ENCODE data around the gene ADGRV1.
"Not testable (repeated sequence)": the region's sequence is repeated elsewhere in the genome, so short reads cannot be mapped to it uniquely, and the experiment has no call there.

ADGRV1 gene

DNA sequence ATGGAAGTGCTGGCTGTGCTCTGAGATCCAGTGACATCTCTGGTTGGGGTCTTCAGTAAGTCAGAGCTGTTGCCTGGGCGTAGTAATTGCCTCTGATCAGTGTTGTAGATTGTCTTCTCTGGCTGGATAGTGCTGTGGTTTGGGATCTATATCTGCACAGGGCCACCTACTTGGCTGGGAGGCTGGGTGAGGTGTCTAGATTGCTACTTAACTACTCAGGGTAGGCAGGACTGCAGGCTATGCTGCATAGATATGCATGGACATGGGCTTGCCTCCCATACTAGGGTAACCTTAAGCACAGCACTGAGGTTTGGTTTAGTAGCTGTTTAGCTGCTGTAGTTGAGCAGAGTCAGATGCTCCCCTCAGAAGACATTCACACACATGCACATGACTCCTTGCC, 181.0 kb downstream of the ADGRV1 start:
- no peak overlapping the region for H3K4me3 ChIP-seq (ENCODE audit: low read depth, low read length)

DNA sequence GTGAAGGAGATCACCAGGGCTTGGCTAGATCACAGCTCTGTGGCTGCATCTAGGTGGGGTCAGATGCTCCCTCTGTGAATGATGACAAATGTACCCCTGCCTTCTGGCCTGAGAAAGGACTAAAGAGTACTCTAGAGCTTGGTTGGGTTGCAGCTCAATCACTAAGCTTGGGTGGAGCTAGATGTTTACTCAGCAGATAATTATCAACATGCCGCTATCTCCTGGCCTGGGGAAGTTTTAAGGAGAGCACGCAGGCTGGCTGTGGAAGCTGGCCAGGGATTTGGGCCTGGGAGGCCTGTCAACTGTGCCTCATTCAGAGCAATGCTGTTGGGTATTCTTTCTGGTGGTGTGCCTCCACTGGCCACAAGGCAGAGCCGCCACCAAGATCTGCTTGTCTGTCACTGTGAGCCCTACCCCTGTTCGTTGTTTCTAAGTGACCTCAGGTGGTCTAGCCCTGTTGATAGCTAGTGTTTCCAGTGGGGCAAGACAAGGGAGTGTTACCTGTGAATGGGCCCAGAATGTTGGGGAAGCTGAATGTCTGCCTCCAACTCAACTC, 181.7 kb downstream of the ADGRV1 start:
- no peak overlapping the region for H3K4me3 ChIP-seq (ENCODE audit: low read depth, low read length)

DNA sequence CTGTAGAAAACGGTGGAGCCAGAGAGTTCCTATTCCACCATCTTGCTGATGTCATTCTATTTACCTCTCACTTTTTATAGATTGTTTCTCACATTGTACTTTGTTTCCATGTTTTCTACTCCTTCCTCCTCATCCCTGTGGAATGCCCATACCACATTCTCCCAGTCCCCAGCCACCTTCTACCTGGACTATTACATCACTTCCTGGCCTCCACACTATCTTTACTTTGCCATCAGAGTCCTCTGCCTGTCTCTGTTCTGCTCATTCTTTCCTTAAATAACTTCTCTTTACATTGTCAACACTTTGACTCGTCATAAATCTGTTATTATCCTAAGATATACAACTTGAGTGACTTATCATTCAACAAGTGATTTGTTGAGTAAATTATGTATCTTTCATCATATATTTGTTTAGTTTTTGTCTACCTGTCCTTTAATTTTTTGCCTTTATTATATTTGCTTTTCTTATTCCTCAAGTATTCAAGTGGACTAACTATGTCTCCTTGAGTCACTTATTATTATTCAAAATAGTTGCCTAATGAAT, 182.5 kb downstream of the ADGRV1 start:
- H3K4me3 ChIP-seq (ENCODE audit: low read depth, low read length), result no peak overlapping the region

DNA sequence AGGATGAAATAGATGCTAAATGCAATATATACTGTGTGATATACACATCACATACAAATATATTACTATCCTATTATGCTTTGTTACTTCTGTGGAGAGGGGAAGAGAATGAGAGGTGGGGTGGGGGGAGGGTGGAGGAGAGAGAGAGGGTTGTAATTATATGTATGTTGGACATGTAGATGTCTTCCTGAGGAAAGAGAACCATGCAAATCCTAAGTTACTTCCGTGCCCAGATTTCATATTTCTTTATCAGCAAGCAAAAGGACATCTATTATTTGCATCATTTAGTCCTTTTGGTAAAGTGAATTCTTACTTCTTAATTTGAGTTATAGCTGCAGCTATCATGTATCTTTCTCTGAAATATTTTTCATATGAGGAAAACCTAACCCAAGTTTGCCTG, 187.5 kb downstream of the ADGRV1 start:
- H3K4me3 ChIP-seq (ENCODE audit: low read depth, low read length), result no peak overlapping the region

DNA sequence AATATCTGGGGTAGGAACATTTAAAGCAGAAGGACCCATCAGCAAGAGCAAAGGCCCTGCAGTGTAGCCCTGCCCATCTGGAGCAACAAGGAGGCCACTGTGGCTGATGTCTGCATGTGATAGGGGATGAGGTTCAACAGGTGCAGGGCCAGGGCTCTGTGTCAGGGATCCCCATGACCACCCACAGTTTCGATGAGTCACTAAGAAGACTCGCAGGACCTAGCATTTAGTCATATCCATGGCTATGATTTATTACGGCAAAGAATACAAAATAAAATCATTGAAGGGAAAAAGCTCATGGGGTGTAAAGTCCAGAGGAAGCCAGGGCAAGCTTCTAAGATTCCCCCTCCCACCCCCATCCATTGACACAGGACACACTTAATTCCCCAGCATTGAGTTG, 188.6 kb downstream of the ADGRV1 start:
- H3K4me3 ChIP-seq (ENCODE audit: low read depth, low read length), result no peak overlapping the region

DNA sequence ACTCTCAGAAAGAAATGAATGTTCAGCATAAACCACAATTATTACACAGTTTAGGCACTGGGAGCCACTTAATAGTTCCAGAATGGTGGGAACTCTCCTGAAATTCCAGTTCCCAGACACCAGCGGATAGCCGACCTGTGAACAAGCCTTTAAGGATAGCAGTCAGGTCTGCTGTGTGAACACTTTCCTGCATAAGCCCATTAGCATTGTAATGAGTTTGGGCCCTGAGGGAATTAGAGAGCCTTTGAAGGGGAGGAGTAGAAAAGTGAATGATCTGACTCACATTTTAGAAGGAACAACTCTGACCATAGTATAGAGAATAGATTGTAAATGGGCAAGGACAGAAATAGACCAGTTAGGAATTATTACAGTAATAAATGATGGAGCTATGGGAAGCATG, 189.1 kb downstream of the ADGRV1 start:
- H3K4me3 ChIP-seq (ENCODE audit: low read depth, low read length), result no peak overlapping the region

DNA sequence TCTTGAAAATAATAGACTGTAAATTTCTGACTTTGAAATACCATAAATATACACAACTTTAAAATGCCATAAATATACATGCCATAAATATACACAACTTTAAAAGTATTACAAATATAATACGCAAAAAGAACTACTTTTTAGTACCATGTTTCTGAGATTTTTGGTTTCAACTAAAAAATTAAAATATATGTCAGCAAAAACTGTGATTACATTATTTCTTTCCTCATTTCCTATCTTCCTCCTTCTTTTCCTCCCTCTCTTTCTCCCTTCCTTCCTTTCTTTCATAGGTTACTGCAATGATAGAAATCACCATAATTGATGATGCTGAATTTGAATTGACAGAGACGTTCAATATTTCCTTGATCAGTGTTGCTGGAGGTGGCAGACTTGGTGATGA, 200.5 kb downstream of the ADGRV1 start:
- no peak overlapping the region for H3K4me3 ChIP-seq (ENCODE audit: low read depth, low read length)

DNA sequence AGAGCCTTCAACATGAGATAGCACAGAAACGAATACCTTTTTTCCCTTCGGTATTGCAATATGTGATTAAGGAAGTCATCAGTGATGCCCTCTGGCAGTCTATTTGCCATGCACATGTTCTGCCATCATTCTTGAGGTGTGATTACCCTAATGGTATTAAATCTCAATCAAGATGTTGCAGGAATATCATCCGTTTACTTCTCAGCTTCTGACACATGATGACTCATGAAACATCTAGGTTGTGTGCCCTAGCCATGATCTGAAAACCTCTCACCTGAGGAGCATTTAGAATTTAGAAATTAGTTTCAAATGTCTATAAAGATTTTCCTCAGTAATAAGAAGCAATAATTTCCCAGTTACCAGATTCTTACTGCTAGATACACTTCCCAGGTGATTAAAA, 209.1 kb downstream of the ADGRV1 start:
- H3K4me3 ChIP-seq (ENCODE audit: low read depth, low read length), result no peak overlapping the region

DNA sequence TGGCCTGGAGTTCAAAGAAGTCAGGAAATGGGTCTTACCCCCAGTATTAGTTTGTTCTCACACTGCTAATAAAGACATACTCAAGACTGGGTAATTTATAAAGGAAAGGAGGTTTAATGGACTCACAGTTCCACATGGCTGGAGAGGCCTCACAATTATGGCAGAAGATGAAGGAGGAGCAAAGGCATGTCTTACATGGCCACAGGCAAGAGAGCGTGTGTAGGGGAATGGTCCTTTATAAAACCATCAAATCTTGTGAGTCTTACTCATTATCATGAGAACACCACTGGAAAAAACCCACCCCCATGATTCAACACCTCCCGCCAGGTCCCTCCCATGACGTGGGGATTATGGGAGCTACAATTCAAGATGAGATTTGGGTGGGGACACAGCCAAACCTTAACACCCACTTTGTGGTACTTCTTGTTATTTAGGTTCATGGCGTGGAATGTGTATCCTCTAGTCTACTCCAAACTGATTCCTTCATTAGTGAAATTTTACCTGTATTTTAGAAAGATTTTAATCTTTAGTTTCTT, 211.5 kb downstream of the ADGRV1 start:
- not testable (repeated sequence) for H3K4me3 ChIP-seq (ENCODE audit: low read depth, low read length)

DNA sequence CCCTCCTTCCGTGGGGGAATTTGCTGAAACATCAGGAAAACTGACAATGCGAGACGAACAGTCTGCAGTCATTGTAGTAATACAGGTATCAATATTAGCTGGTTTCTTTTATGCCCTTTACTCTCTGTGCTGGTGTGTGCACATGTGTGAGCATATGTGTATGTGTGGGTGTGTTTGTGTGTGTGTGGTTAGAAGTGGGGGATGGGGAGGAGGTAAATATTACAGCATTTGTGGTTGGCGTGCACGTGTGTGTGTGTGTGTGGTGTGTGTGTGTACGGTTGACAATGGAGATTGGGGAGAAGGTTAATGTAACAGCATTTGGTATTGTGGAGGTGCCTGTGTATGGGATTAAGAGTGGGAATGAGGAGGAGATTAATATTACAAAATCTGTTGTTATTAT, 219.4 kb downstream of the ADGRV1 start:
- no peak overlapping the region for H3K4me3 ChIP-seq (ENCODE audit: low read depth, low read length)

DNA sequence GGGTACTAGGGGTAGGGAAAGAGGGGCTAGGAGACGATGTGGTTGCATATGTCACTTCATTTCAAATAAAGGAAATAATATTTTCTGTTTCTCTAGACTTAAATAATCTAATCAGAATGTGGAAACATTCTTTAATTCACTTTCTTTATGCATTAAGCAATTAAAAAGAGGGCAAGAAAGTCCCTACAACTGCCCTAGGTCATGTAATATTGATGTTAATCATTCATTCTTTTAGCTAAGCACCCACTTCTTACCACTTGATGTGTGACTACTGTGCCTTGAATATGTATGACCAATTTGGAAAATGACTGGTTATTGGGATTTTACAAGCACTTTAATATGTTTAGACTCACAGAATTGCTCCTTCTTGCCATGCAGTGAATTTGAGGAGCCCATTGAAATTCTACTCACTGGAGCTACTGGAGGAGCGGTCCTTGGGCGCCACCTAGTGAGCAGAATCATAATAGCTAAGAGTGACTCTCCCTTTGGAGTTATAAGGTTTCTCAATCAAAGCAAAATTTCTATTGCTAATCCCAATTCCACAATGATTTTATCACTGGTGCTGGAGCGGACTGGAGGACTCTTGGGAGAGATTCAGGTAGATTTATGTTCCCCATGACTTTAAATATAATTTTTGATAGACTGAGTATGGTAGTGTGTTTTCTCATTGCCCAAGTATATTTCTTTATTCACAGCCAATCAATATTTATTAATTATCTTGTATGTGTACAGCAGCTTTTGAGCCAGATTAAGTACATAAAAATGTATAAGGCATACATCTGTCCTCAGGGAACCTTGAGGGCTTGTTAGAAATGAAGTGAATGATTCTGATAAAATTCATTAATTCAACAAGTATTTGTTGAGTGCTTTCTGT, 225.1 kb downstream of the ADGRV1 start:
- H3K4me3 ChIP-seq (ENCODE audit: low read depth, low read length), result no peak overlapping the region

DNA sequence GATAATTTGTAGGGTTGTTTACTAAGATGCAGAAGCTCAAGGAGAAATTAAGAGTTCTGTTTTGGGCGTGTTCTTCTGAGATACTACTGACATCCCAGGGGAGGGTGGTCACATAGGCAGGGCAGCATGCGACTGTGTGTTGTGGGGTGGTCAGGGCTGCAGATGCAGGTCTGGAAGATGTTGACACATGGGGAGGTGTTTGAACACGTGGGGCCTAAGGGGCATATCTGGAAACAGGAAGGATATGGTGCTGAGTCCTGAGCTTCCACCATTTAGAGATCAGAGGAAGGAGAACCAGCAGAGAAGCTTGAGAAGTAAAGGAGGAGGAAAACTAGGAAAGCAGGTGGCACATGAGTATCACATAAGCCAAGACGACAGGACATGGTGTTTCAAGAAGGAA, 228.2 kb downstream of the ADGRV1 start:
- no peak overlapping the region for H3K4me3 ChIP-seq (ENCODE audit: low read depth, low read length)

DNA sequence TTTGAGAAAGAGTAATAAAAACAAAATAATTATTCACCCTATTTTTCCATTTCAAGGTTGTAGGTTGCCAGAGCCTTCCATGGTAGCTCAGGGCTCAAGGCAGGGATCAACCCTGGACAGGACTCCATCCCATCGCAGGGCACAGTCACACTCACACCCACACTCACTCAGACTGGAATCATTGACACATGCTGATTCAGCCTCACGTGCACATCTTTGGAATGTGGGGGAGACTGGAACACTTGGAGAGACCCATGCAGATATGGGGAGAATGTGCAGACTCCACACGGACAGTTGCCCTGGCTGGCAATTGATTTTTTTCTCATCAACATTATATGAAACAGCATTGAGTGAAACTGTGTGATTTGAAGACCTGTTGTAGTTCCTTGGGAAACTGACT, 234.1 kb downstream of the ADGRV1 start:
- no peak overlapping the region for H3K4me3 ChIP-seq (ENCODE audit: low read depth, low read length)

DNA sequence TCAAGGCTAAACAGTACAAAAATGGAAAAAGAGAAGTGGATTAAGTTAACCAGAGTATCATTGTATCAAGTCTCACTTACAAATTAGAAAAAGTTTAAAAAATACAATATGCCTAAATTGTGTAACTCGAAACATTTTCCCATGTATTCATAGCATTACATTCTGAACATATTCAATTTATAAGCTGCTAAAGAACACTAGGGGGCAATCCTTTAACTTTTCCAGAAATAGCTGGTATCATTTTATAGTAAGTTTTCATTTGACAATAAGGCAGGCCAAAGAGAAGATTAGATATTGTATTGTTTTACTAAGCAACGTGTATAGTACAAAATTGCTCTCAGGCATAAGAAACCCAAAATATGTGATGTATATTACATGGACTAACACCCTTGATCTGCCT, 234.6 kb downstream of the ADGRV1 start:
- no peak overlapping the region for H3K4me3 ChIP-seq (ENCODE audit: low read depth, low read length)

DNA sequence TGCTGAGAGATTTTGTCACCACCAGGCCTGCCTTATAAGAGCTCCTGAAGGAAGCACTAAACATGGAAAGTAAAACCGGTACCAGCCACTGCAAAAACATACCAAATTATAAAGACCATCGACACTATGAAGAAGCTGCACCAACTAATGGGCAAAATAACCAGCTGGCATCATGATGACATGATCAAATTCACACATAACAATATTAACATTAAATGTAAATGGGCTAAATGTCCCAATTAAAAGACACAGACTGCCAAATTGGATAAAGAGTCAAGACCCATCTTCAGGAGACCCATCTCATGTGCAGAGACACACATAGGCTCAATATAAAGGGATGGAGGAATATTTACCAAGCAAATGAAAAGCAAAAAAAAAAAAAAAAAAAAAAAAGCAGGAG, 238.3 kb downstream of the ADGRV1 start:
- H3K4me3 ChIP-seq (ENCODE audit: low read depth, low read length), result not testable (repeated sequence)

DNA sequence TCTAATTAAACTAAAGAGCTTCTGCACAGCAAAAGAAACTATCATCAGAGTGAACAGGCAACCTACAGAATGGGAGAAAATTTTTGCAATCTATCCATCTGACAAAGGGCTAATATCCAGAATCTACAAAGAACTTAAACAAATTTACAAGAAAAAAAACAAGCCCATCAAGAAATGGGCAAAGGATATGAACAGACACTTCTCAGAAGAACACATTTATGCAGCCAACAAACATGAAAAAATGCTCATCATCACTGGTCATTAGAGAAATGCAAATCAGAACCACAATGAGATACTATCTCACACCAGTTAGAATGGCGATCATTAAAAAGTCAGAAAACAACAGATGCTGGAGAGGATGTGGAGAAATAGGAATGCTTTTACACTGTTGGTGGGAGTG, 241.5 kb downstream of the ADGRV1 start:
- not testable (repeated sequence) for H3K4me3 ChIP-seq (ENCODE audit: low read depth, low read length)

DNA sequence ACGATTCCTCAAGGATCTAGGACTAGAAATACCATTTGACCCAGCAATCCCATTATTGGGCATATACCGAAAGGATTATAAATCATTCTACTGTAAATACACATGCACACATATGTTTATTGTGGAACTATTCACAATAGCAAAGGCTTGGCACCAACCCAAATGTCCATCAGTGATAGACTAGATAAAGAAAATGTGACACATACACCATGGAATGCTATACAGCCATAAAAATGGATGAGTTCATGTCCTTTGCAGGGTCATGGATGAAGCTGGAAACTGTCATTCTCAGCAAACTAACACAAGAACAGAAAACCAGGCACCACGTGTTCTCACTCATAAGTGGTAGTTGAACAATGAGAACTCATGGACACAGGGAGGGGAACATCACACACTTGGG, 241.9 kb downstream of the ADGRV1 start:
- H3K4me3 ChIP-seq (ENCODE audit: low read depth, low read length), result not testable (repeated sequence)

DNA sequence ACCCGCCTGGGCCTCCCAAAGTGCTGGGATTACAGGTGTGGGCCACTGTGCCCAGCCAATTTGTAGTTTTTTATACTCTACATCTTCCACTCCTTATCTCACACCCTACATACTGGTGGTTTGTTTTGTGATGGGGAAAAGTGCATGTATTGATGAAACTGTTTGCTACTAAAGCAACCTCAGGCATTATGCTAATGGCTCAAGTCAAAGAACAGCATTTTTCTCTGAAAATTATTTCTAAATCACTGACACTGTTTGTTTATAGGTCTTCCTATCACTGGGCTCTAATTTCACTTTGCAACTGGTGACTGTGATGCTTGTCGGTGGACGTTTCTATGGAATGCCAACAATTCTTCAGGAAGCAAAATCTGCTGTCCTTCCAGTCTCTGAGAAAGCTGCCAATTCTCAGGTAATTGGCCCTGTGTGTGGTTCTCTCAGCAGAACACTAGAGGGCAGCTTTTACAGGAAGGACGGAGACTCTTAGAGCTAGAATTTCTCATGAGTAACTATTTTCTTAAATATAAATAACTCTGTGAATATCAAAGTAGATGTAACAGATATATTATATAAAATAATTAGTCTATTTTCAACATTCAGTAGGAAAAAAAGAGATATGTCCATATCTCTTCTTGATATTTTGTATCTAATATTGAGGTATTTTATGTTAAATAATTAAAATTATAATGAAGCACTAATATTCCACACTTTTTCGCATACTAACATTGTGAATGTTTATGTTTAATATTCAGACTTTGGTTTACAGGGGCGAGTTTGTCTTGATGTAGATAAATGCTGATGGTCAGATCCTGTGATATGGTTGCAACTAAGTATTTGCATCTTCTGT, 244.1 kb downstream of the ADGRV1 start:
- H3K4me3 ChIP-seq (ENCODE audit: low read depth, low read length), result no peak overlapping the region

DNA sequence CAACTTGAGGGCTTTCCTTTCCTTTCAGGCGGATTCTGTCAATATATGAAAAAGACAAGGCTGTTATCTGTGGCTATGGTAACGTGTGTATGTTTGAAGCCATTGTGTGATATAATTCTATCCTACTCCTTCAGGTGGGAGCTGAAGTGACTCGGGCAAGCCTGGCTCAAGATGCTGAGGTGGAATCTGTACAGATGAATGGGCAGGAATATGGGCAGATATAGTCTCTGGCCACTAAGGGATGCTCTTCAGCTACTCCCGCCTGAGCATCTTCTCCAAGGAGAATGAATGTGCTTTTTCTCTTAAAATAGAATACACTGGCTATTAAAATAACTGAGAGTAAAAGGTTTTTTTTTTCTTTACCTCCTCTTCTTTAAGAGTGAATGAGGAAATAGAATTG, 244.8 kb downstream of the ADGRV1 start:
- no peak overlapping the region for H3K4me3 ChIP-seq (ENCODE audit: low read depth, low read length)

DNA sequence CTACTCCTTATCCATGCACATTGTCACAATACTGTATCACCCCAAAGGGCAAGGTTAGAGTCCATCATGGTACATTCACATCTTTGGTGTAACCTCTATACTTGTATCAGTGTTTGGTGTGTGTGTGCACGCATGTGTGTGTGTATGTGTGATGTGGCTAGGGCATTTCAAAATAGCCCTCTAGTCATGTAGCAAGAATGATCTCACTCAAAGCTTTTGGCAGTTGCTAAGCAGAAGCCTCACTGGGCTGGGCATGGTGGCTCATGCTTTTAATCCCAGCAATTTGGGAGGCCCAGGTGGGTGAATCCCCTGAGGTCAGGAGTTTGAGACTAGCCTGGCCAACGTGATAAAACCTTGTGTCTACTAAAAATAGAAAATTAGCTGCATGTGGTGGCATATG, 245.3 kb downstream of the ADGRV1 start:
- H3K4me3 ChIP-seq (ENCODE audit: low read depth, low read length), result no peak overlapping the region

DNA sequence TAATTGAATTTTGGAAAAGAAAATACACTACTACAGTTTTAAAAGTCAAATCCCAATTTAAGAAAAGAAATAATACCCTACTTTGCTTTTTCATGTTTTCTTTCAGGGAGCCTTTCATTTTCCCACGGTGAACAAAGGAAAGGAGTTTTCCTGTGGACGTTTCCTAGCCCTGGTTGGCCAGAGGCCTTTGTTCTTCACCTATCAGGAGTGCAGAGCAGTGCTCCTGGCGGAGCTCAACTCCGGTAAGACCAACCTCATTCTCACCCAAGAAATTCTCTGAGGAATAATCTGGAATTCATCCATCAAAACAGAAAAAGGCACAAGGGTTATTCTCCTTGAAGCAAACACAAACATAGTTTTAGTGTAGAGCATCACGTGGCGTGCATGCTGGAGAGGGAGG, 248.9 kb downstream of the ADGRV1 start:
- H3K4me3 ChIP-seq (ENCODE audit: low read depth, low read length), result no peak overlapping the region

Measured in iPS-11a (cell line).